ENCODE data around the gene CYP26B1. TPM values are rescaled to one million over a fixed set of nuclear protein-coding genes. Genes with fewer than 3 reads are reported as not detected.

CYP26B1 gene
- total and polyA plus RNA-seq, 2 of the 8 experiments (the other 6 are each of a cell fraction or from before 2014, with no cell fraction given): 0.06 to 0.69 TPM

DNA sequence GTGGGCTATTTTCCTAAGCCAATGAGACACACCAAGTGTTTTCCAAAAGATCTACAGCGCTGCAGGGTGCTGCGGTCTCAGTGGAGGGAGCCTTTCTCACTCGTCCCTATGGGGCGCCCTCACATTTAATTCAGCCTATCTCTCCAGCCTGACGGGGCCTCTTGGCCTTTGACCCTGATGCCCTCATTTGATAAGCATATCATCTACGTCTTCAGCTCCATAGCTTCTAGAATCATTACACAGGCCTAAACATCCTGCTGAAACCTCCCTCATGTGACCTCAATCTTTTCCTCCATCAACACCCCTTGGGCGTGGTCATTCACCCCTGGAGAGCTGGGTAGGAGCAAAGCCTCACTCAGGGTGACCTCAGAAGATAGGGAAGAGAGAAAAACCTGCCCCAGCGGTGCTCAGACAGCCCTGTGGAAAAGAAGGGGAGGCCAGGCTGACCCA lies 57.4 kb downstream of the CYP26B1 start (continued):
- TF ChIP-seq RBBP5 (IDR thresholded peaks at IDR 0.05; ENCODE audit: borderline replicate concordance, low read depth, low read length): no peak
- no peak for TF ChIP-seq TBP (IDR thresholded peaks at IDR 0.05; ENCODE audit: low read depth, low read length)
- no peak for TF ChIP-seq SIN3A (conservative IDR thresholded peaks at IDR 0.05 in 1 of 2, IDR thresholded peaks at IDR 0.05 in 1 of 2; ENCODE audit: low read depth in 1 of 2, low read length in 2 of 2)
- TF ChIP-seq SAP30 (IDR thresholded peaks at IDR 0.05; ENCODE audit: insufficient read depth, insufficient replicate concordance, low read length): no peak
- no peak for TF ChIP-seq JUND (IDR thresholded peaks at IDR 0.05; ENCODE audit: low read length)

Measured in H1 (cell line).